SW 1271 (cell line): ENCODE measurements around the gene MOGAT3.

Experiments
- DNase-seq, 2 experiments: peaks; one replicate each; lab custom pipeline; 2025; lab: John Stamatoyannopoulos, UW

Gene MOGAT3

GRCh38 chr7:101160910-101161309, 39.9 kb downstream of the MOGAT3 start:
- no peak for DNase-seq

DNA sequence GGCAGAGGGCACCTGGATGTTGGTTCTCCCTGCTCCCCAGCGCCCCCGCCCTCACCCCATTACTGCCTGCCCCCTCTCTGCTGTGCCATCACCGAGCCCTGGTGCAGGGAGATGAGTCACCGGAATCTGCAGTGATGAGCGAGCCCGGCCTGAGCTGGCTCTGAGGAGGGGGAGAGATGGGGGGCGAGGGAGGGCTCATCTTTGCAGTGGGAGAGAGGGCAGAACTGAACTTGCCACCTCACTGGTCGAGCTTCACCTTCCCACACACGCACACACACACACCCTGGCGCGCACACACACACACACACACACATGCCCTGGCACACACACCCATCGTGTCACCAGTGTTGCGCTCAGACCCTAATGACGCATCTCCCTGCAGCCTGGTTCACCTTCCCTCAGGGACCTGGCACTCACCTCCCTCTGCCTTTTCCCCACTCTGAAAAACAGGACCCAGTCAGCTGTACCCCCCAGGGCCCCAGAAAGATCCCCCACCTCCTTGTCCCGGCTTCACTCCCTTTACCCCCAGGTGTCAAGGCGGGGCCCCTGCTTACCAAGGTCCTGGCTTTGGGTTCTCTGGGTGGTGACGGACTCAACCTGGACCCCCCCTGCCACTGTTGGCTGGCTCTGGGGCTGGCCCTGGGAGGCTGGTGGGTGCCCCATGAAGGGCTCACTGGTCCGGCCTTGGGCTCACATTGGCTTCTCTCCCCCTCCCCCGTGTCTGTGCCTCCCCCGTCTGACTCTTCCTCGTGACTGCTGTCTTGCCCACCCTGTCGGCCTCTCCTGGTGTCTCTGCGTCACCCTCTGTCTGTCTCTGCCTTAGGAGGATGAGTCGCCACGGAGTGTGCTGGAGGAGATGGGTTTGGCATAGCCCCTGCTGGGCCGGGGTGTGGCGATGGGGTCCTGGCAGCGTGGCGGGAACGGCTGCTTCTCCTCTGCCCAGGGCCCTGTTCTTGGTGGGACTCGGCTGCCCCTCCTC, 40.9 kb downstream of the MOGAT3 start:
- DNase-seq = peak in 1 of 2 experiments; percentile 49

- DNase-seq = no peak
These were observed 43.8 kb downstream of the MOGAT3 start for GRCh38 chr7:101156866-101157589.

DNA sequence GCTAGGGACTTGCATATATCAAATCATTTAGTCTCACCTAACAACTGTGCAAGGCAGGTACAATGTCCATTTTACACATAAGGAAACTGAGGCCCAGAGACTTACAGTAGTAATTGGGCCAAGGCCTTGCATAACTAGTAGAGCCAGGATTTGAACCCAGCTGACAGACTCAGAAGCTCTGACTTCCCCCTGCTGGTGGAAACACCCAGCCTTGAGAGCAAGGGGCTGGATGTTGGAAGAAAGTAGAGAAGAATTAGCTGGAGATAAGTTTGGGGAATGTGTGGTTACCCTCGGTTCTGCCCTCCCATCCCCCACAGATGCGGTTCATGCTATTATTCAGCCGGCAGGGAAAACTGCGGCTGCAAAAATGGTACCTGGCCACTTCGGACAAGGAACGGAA, 44.6 kb downstream of the MOGAT3 start:
- no peak for DNase-seq

GRCh38 chr7:101155303-101155702, 45.5 kb downstream of the MOGAT3 start:
- DNase-seq = no peak

- DNase-seq = no peak
These were observed 46.1 kb downstream of the MOGAT3 start for GRCh38 chr7:101154693-101155102.

DNA sequence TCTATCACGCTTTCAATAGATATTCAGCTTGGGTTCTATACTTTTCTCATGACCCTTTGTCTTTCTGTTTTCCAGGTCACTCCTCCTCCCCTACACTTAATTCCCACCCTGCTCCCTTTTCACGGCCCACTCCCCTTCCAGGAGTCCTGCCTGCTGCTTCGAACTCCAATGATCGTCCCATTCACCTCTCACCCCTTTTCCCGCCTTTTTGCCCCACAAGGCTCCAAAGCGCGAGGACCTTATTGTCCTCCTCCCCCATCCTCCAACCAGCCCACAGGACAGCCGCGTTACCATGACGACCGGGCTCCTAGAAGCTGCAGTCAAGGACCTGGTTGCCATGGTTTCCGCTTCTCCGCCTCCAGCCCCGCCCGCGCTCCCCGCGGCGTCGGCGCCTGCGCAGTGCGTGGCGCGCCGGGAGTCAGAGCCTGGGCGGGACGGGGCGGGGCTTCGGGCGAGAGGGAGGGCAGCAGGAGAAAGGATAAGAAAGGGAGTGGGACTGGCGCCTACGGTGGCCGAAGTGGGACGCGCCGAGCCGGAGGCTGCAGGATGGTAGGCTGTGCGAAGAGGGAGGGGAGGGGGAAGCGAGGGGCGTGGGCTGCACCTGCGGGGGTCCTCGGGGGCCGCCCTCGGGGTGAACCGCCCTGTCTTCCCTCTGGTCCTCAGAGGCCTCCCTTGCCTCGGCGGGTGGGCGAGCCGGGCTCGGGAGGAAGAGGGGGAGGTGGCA, 46.7 kb downstream of the MOGAT3 start, which contains the start of gene AP1S1:
TSS of gene AP1S1 (plus strand) at position 508 of the 724 bp plus-strand sequence. CDS start at position 547, 39 bp downstream.
- peak; percentile 87 to 95 for DNase-seq

GRCh38 chr7:101151908-101152651, 48.8 kb downstream of the MOGAT3 start:
- DNase-seq = no peak
